ENCODE results near the gene STAT4. TPM values are rescaled to one million over a fixed set of nuclear protein-coding genes. Genes with fewer than 3 reads are reported as not detected.

The STAT4 gene
- total RNA-seq, 4 donors from 2014 or later: 0.34 to 2.7 (median 0.81) TPM; not detected in 1

GRCh38 chr2:191013932-191014652, 136.7 kb downstream of the STAT4 start, which contains the start of gene STAT1:
STAT1 (minus strand) TSS chr2:191014171; CDS start chr2:191010003, 4,168 bp downstream.
- DNase-seq (ENCODE audit: low spot score in 2 of 2): peak; percentile 92 to 96
- no peaks in the 10 kb centered on the region for H3K36me3 ChIP-seq
- H3K4me1 ChIP-seq: peaks cover 35% of the 10 kb centered on the region
- no peaks in the 10 kb centered on the region for H3K9me3 ChIP-seq
- H3K27me3 ChIP-seq: no peaks in the 10 kb centered on the region
- peak within 1 kb of the TSS; percentile 81 for H3K4me3 ChIP-seq
- peak within 1 kb of the TSS; percentile 90 for H3K27ac ChIP-seq
- TF ChIP-seq, protein P1, sequence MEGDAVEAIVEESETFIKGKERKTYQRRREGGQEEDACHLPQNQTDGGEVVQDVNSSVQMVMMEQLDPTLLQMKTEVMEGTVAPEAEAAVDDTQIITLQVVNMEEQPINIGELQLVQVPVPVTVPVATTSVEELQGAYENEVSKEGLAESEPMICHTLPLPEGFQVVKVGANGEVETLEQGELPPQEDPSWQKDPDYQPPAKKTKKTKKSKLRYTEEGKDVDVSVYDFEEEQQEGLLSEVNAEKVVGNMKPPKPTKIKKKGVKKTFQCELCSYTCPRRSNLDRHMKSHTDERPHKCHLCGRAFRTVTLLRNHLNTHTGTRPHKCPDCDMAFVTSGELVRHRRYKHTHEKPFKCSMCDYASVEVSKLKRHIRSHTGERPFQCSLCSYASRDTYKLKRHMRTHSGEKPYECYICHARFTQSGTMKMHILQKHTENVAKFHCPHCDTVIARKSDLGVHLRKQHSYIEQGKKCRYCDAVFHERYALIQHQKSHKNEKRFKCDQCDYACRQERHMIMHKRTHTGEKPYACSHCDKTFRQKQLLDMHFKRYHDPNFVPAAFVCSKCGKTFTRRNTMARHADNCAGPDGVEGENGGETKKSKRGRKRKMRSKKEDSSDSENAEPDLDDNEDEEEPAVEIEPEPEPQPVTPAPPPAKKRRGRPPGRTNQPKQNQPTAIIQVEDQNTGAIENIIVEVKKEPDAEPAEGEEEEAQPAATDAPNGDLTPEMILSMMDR (IDR thresholded peaks at IDR 0.05): no peak
- TF ChIP-seq POLR2AphosphoS5 (IDR thresholded peaks at IDR 0.05) (peak in 2 of 3 donors; percentile 58 to 82), EP300 (IDR thresholded peaks at IDR 0.05) (no peak), POLR2A (IDR thresholded peaks at IDR 0.05) (peak; percentile 62 to 82)
- WGBS: under 1% methylated on average over 34 of the region's 68 CpGs

GRCh38 chr2:191013682-191013931, 137.2 kb downstream of the STAT4 start:
- TF ChIP-seq, protein P1 (IDR thresholded peaks at IDR 0.05): no peak
- TF ChIP-seq POLR2AphosphoS5 (IDR thresholded peaks at IDR 0.05) (no peak), EP300 (IDR thresholded peaks at IDR 0.05) (no peak), POLR2A (IDR thresholded peaks at IDR 0.05) (no peak)
- peak overlapping the region; percentile 81 for H3K4me3 ChIP-seq
- under 1% methylated on average over 14 of the region's 14 CpGs for whole genome bisulfite sequencing
- peaks cover 4% of the 10 kb centered on the region for H3K36me3 ChIP-seq
- DNase-seq (ENCODE audit: low spot score in 2 of 2): no peak
- H3K9me3 ChIP-seq: no peaks in the 10 kb centered on the region
- peaks cover 35% of the 10 kb centered on the region for H3K4me1 ChIP-seq
- peak overlapping the region; percentile 90 for H3K27ac ChIP-seq
- H3K27me3 ChIP-seq: no peaks in the 10 kb centered on the region

DNA sequence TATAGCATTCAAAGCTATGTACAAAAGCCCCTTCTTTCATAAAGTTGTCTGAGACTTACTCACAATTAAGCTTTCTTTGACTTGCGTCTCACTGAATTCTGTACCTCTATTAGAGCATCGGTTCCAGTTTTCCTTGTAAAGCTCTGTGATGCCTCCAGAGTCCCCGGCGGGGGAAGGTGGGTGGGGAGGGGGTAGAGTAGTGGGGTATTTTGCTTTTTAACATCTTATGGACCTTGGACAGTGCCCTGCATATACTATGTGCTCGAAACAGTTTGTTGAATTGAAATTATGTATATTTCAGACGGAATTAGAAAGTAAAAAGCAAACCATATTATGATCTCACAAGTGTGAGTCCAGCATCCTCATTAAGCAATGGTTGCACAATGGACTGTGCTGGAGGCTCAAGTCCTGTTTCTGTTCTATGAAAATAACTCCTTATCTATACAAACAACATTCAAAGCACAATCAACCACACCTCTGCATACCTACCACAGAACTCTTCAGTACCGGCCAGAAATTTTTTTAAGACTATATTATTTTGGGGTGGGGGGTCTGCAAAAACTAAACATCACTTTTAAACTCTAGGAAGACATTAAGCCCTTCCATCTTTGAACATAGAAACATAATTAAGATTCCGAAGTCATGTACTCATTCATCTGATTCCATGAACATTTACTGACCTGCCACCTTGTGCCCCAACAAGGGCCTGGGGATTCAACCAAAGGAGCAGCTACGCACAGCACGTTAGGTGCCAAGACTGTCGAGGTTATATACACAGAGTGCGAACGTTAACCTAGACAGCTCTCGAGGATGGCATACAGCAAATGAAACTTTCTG, 137.7 kb downstream of the STAT4 start:
- peaks cover 35% of the 10 kb centered on the region for H3K4me1 ChIP-seq
- no peak for TF ChIP-seq EP300 (IDR thresholded peaks at IDR 0.05)
- 28% methylated on average over 14 of the region's 14 CpGs for WGBS
- H3K27me3 ChIP-seq: no peaks in the 10 kb centered on the region
- no peaks in the 10 kb centered on the region for H3K9me3 ChIP-seq
- H3K4me3 ChIP-seq: peak overlapping the region; percentile 81
- peaks cover 5% of the 10 kb centered on the region for H3K36me3 ChIP-seq
- no peak for DNase-seq (ENCODE audit: low spot score in 2 of 2)
- H3K27ac ChIP-seq: peak overlapping the region; percentile 90

GRCh38 chr2:191012346-191012745, 138.4 kb downstream of the STAT4 start:
- Histone ChIP-seq H3K9me3 (no peaks in the 10 kb centered on the region), H3K27ac (no peak overlapping the region), H3K36me3 (peaks cover 7% of the 10 kb centered on the region), H3K4me3 (no peak overlapping the region), H3K27me3 (no peaks in the 10 kb centered on the region), H3K4me1 (peaks cover 35% of the 10 kb centered on the region)
- TF ChIP-seq POLR2A (IDR thresholded peaks at IDR 0.05): no peak
- TF ChIP-seq, protein P1 (IDR thresholded peaks at IDR 0.05): no peak
- no peak for TF ChIP-seq EP300 (IDR thresholded peaks at IDR 0.05)
- no peak for TF ChIP-seq POLR2AphosphoS5 (IDR thresholded peaks at IDR 0.05)
- 83% methylated on average over 3 of the region's 3 CpGs for WGBS
- no peak for DNase-seq (ENCODE audit: low spot score in 2 of 2)

- 75% methylated on average over 14 of the region's 14 CpGs for WGBS
- TF ChIP-seq POLR2AphosphoS5 (IDR thresholded peaks at IDR 0.05) (no peak), EP300 (IDR thresholded peaks at IDR 0.05) (no peak), POLR2A (IDR thresholded peaks at IDR 0.05) (no peak)
- TF ChIP-seq, protein P1 (IDR thresholded peaks at IDR 0.05): no peak
- no peak for DNase-seq (ENCODE audit: low spot score in 2 of 2)
- Histone ChIP-seq H3K36me3 (peaks cover 19% of the 10 kb centered on the region), H3K27me3 (no peaks in the 10 kb centered on the region), H3K4me3 (no peak overlapping the region), H3K27ac (no peak overlapping the region), H3K4me1 (peaks cover 35% of the 10 kb centered on the region), H3K9me3 (no peaks in the 10 kb centered on the region)
Measured at GRCh38 chr2:191010887-191011885, 139.6 kb downstream of the STAT4 start.
